ENCODE results near the gene GALNT10. TPM values are rescaled to one million over a fixed set of nuclear protein-coding genes. Genes with fewer than 3 reads are reported as not detected.
"Not testable (repeated sequence)": the region's sequence is repeated elsewhere in the genome, so short reads cannot be mapped to it uniquely, and the experiment has no call there.

GALNT10 gene
- total RNA-seq, 4 donors from 2014 or later: 5.6 to 22.9 (median 14.4) TPM

GRCh38 chr5:154146409-154146808 lies 44.1 kb upstream of the GALNT10 start:
- no peak for DNase-seq
- Histone ChIP-seq H3K4me1 (no peaks in the 10 kb centered on the region), H3K4me3 (no peak overlapping the region), H3K9me3 (no peaks in the 10 kb centered on the region), H3K36me3 (no peaks in the 10 kb centered on the region), H3K27me3 (no peaks in the 10 kb centered on the region), H3K27ac (no peak overlapping the region)
- no peak for TF ChIP-seq POLR2A (IDR thresholded peaks at IDR 0.05)
- no peak for TF ChIP-seq CTCF (IDR thresholded peaks at IDR 0.05)
- intact Hi-C loops (cut with DNase I; ENCODE audit: low total_unique reads): no loop called here

GRCh38 chr5:154147666-154148065 lies 42.9 kb upstream of the GALNT10 start:
- intact Hi-C loops (cut with DNase I; ENCODE audit: low total_unique reads): no loop called here
- H3K27ac ChIP-seq: no peak overlapping the region
- H3K9me3 ChIP-seq: no peaks in the 10 kb centered on the region
- H3K4me1 ChIP-seq: no peaks in the 10 kb centered on the region
- no peaks in the 10 kb centered on the region for H3K27me3 ChIP-seq
- no peak for DNase-seq
- TF ChIP-seq CTCF (IDR thresholded peaks at IDR 0.05) (no peak), POLR2A (IDR thresholded peaks at IDR 0.05) (no peak)
- no peak overlapping the region for H3K4me3 ChIP-seq
- H3K36me3 ChIP-seq: no peaks in the 10 kb centered on the region

GRCh38 chr5:154150471-154150870 lies 40.1 kb upstream of the GALNT10 start:
- intact Hi-C loops (cut with DNase I; ENCODE audit: low total_unique reads); DNase-seq; H3K27me3 ChIP-seq; H3K4me1 ChIP-seq; H3K36me3 ChIP-seq; H3K9me3 ChIP-seq; H3K27ac ChIP-seq; H3K4me3 ChIP-seq: not testable (repeated sequence)

GRCh38 chr5:154157483-154158378 lies 32.8 kb upstream of the GALNT10 start:
- no peak for DNase-seq
- no peaks in the 10 kb centered on the region for H3K27me3 ChIP-seq
- no peaks in the 10 kb centered on the region for H3K36me3 ChIP-seq
- TF ChIP-seq CTCF (IDR thresholded peaks at IDR 0.05): no peak
- TF ChIP-seq POLR2A (IDR thresholded peaks at IDR 0.05): no peak
- H3K4me1 ChIP-seq: no peaks in the 10 kb centered on the region
- intact Hi-C loops (cut with DNase I; ENCODE audit: low total_unique reads): no loop called here
- H3K4me3 ChIP-seq: no peak overlapping the region
- H3K27ac ChIP-seq: no peak overlapping the region
- H3K9me3 ChIP-seq: no peaks in the 10 kb centered on the region

GRCh38 chr5:154158379-154158737 lies 32.2 kb upstream of the GALNT10 start:
- Histone ChIP-seq H3K27me3 (no peaks in the 10 kb centered on the region), H3K36me3 (no peaks in the 10 kb centered on the region), H3K4me1 (no peaks in the 10 kb centered on the region), H3K9me3 (no peaks in the 10 kb centered on the region), H3K4me3 (no peak overlapping the region), H3K27ac (no peak overlapping the region)
- no peak for DNase-seq
- intact Hi-C loops (cut with DNase I; ENCODE audit: low total_unique reads): no loop called here
- TF ChIP-seq CTCF (IDR thresholded peaks at IDR 0.05): no peak
- TF ChIP-seq POLR2A (IDR thresholded peaks at IDR 0.05): no peak

All from uterus (tissue), 4 donors.